ENCODE measurements around the gene MINDY4B. TPM values are rescaled to one million over a fixed set of nuclear protein-coding genes. Genes with fewer than 3 reads are reported as not detected.

MINDY4B gene
- total RNA-seq, 1 donor from 2014 or later, result not detected

GRCh38 chr3:150823277-150823676 is 82.0 kb downstream of the MINDY4B start:
- no peak for TF ChIP-seq CTCF (conservative IDR thresholded peaks at IDR 0.05)
- H3K4me1 Mint-ChIP-seq, result no peaks in the 10 kb centered on the region
- no peaks in the 10 kb centered on the region for H3K36me3 Mint-ChIP-seq (ENCODE audit: low read depth)
- no peaks in the 10 kb centered on the region for H3K9me3 Mint-ChIP-seq
- no peak overlapping the region for H3K27ac Mint-ChIP-seq (ENCODE audit: unreplicated experiment)
- H3K27me3 Mint-ChIP-seq (ENCODE audit: low read depth), result no peaks in the 10 kb centered on the region
- H3K4me3 Mint-ChIP-seq, result no peak overlapping the region
- DNase-seq (ENCODE audit: low read depth, low spot score), result no peak

- Mint-ChIP-seq H3K9me3 (no peaks in the 10 kb centered on the region), H3K27ac (ENCODE audit: unreplicated experiment) (no peak overlapping the region), H3K27me3 (ENCODE audit: low read depth) (no peaks in the 10 kb centered on the region), H3K4me1 (no peaks in the 10 kb centered on the region), H3K4me3 (no peak overlapping the region), H3K36me3 (ENCODE audit: low read depth) (no peaks in the 10 kb centered on the region)
- no peak for TF ChIP-seq CTCF (conservative IDR thresholded peaks at IDR 0.05)
- no peak for DNase-seq (ENCODE audit: low read depth, low spot score)
These were observed 82.6 kb downstream of the MINDY4B start for GRCh38 chr3:150822636-150823035.

Other genes starting within 250 kb of the MINDY4B start
- 0.40 and 0.57 TPM in 2 replicates for gene ERICH6, start 201.5 kb downstream of the MINDY4B start, total RNA-seq
- gene SIAH2, start 142.3 kb downstream of the MINDY4B start, total RNA-seq, result 18.2 and 18.5 TPM in 2 replicates
- not detected in 2 replicates for gene CLRN1, start 67.3 kb upstream of the MINDY4B start, total RNA-seq
- 12.2 and 12.8 TPM in 2 replicates for gene MED12L, start 180.2 kb upstream of the MINDY4B start, total RNA-seq

Measured in neural crest cell (in vitro differentiated cells).